Kidney (tissue), 14 donors: ENCODE results near the gene EPHB6. TPM values are rescaled to one million over a fixed set of nuclear protein-coding genes. Genes with fewer than 3 reads are reported as not detected.
A peak's percentile ranks its signal among the peaks of the same experiment; 100 is the strongest.

ENCODE experiments used
- DNase-seq, 5 donors: peaks; one replicate each; pipeline ENCODE4 v3.0.0-alpha.2; 2013 to 2020
- FAIRE-seq: peaks from 2 replicates; lab custom pipeline; 2012; peaks lifted over from hg19 to GRCh38; lab: Jason Lieb, UNC
- H3K27ac ChIP-seq, 2 donors: one replicate each; pipeline ENCODE4 v1.7.0; 2013; ENCODE audit warnings: low read depth in 2 of 2, low read length in 2 of 2, inconsistent platforms in 1 of 2
- H3K27me3 ChIP-seq: one replicate; pipeline ENCODE4 v1.7.1; 2013; ENCODE audit warnings: low read length, inconsistent platforms; ENCODE audit not compliant: control insufficient read depth, insufficient read depth
- H3K36me3 ChIP-seq, 3 donors: one replicate each; pipeline versions ENCODE4 v1.7.0 to v1.7.1; 2013; ENCODE audit warnings: low read length in 3 of 3, control low read depth in 1 of 3, inconsistent platforms in 1 of 3; ENCODE audit not compliant: insufficient read depth in 3 of 3, control insufficient read depth in 2 of 3
- H3K4me1 ChIP-seq, 3 donors: one replicate each; pipeline versions ENCODE4 v1.7.0 to v1.7.1; 2013; ENCODE audit warnings: low read length in 3 of 3, inconsistent platforms in 1 of 3, low read depth in 1 of 3; ENCODE audit not compliant: control insufficient read depth in 2 of 3, insufficient read depth in 2 of 3
- H3K4me3 ChIP-seq, 3 donors: one replicate each; pipeline versions ENCODE4 v1.7.0 to v1.8.1; 2013; ENCODE audit warnings: low read length in 3 of 3, control low read depth in 1 of 3, inconsistent platforms in 1 of 3
- H3K9ac ChIP-seq, 3 donors: one replicate each; pipeline versions ENCODE4 v1.7.0 to v1.7.1; 2013; ENCODE audit warnings: low read length in 3 of 3, control low read depth in 1 of 3, inconsistent platforms in 1 of 3
- H3K9me3 ChIP-seq, 3 donors: one replicate each; pipeline versions ENCODE4 v1.7.0 to v1.7.1; 2013; ENCODE audit warnings: low read length in 3 of 3, control low read depth in 1 of 3, inconsistent platforms in 1 of 3; ENCODE audit not compliant: control insufficient read depth in 2 of 3, insufficient read depth in 1 of 3
- CTCF ChIP-seq: IDR thresholded peaks from 3 replicates; pipeline ENCODE4 v1.5.1; 2012; ENCODE audit warnings: mild to moderate bottlenecking, moderate library complexity, borderline replicate concordance; ENCODE audit not compliant: insufficient read depth; ENCODE audit errors: extremely low read depth
- intact Hi-C: fragments of 100-400 bp; cut with DNase I; formaldehyde crosslinking; loops from one replicate; pipeline ENCODE4 v1.11.1; 2022
- polyA plus RNA-seq: library from polyadenylated mRNA; stranded (reverse); fragments of 350-450 nt; fragmentation: Illumina TruSeq; extraction: RNeasy Lipid Tissue Mini Kit (QIAGEN cat#74804); gene quantifications from one replicate; pipeline ENCODE4 v1.2.3, GENCODE V29; 2014; ENCODE audit warnings: low read depth, low replicate concordance; ENCODE audit not compliant: insufficient read depth
- total RNA-seq: library from RNA; stranded (reverse); fragmentation: NEBNext Ultra II Directional; extraction: Animal tissue kit (Norgen Biotek cat#: 25700); gene quantifications from one replicate; pipeline ENCODE4 v1.2.1, GENCODE V29; 2021
- donor health status: control.
- donor health status: control.
- donor health status: control.
- donor health status: control.
- donor health status: control.
- donor health status: DM: yes; HTN: yes; CAD: no.
- donor health status: Normal renal cell carcinoma (clear cell type).

Gene EPHB6
- total and polyA plus RNA-seq, 2 donors from 2014 or later, result 10.4 to 17.4 TPM

GRCh38 chr7:142862351-142862750 is 7.5 kb downstream of the EPHB6 start:
- FAIRE-seq (no peak), DNase-seq (peak in 2 of 5 donors; percentile 29 to 47)
- intact Hi-C loops, result no loop called here
- no peak for TF ChIP-seq CTCF
- Histone ChIP-seq H3K27me3 (no peaks in the 10 kb centered on the region), H3K27ac (no peak overlapping the region), H3K9ac (no peak overlapping the region), H3K4me3 (no peak overlapping the region), H3K36me3 (no peaks in the 10 kb centered on the region), H3K9me3 (no peaks in the 10 kb centered on the region), H3K4me1 (no peaks in the 10 kb centered on the region)

GRCh38 chr7:142862786-142863400 is 8.0 kb downstream of the EPHB6 start:
- Histone ChIP-seq H3K27ac (no peak overlapping the region), H3K4me3 (no peak overlapping the region), H3K27me3 (no peaks in the 10 kb centered on the region), H3K9me3 (no peaks in the 10 kb centered on the region), H3K36me3 (no peaks in the 10 kb centered on the region), H3K9ac (no peak overlapping the region), H3K4me1 (no peaks in the 10 kb centered on the region)
- intact Hi-C loops, result no loop called here
- FAIRE-seq, result no peak
- TF ChIP-seq CTCF, result no peak
- DNase-seq, result no peak

- Histone ChIP-seq H3K27me3 (no peaks in the 10 kb centered on the region), H3K36me3 (no peaks in the 10 kb centered on the region), H3K4me1 (no peaks in the 10 kb centered on the region), H3K9me3 (no peaks in the 10 kb centered on the region), H3K27ac (no peak overlapping the region), H3K9ac (no peak overlapping the region), H3K4me3 (no peak overlapping the region)
- intact Hi-C loops, result no loop called here
- TF ChIP-seq CTCF, result no peak
- DNase-seq (peak in 1 of 5 donors; percentile 53), FAIRE-seq (no peak)
These were observed 9.2 kb downstream of the EPHB6 start for GRCh38 chr7:142863891-142864685.
